ENCODE measurements around the gene GNPAT. TPM values are rescaled to one million over a fixed set of nuclear protein-coding genes. Genes with fewer than 3 reads are reported as not detected.

GNPAT gene
- total RNA-seq, 1 donor from 2014 or later, result 35.4 TPM

- DNase-seq, result no peak
Observed at GRCh38 chr1:231213831-231214573, 27.0 kb upstream of the GNPAT start.

GRCh38 chr1:231214918-231215680 is 25.9 kb upstream of the GNPAT start:
- DNase-seq, result no peak

DNA sequence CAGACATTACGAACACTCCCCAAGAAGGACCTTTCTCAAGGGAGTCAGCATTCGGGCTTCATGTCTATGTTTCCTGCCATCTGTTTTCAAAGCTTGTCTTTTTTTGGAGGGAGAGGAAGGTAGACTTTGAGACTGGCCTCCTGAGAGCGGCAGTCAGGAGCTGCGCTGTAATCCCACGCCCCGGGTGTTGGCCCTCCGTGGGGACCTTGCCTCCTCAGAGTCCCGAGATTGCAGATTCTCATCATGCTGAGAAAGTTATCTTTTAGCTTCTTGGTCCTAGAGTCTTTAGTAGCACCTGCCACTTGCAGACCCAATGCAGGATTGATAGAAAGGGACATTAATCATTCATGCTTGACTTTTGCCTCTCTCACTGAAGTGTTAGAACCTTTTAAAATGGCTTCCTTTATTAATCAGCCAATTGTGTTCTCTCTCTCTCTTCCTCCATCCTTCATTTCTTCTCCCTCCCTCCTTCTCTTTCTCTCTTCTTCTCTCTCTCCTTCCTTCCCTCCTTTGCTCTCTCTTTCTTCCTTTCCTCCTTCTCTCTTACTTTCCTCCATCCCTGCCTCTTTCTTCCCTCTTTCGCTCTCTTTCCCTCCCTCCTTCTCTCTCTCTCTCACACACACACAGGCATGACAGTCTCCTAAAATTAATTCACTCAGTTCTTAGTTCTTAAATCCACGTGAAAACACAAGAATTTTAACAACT is 25.2 kb upstream of the GNPAT start:
- DNase-seq, result no peak

- no peak for DNase-seq
Observed at GRCh38 chr1:231216498-231216897, 24.5 kb upstream of the GNPAT start.

GRCh38 chr1:231217056-231217455 is 24.0 kb upstream of the GNPAT start:
- no peak for DNase-seq

DNA sequence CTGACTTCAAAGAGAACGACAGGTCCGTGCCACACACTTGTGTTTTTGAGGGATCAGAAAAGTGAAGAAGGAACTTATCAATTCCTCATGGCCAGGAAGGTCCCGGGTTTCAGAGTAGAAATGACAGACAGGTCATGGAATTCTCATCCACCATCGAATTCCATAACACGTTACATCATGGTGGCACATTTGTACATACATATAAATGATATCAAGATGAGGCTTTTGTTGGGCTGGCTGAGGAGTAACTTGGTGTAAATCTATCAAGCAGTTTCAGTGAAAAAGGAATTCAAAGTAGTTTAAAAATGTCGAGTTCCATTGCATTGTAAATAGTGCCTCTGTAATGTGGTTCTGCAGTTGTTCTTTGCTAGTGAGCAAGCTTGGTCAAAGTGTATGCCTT is 22.9 kb upstream of the GNPAT start:
- DNase-seq, result no peak

DNA sequence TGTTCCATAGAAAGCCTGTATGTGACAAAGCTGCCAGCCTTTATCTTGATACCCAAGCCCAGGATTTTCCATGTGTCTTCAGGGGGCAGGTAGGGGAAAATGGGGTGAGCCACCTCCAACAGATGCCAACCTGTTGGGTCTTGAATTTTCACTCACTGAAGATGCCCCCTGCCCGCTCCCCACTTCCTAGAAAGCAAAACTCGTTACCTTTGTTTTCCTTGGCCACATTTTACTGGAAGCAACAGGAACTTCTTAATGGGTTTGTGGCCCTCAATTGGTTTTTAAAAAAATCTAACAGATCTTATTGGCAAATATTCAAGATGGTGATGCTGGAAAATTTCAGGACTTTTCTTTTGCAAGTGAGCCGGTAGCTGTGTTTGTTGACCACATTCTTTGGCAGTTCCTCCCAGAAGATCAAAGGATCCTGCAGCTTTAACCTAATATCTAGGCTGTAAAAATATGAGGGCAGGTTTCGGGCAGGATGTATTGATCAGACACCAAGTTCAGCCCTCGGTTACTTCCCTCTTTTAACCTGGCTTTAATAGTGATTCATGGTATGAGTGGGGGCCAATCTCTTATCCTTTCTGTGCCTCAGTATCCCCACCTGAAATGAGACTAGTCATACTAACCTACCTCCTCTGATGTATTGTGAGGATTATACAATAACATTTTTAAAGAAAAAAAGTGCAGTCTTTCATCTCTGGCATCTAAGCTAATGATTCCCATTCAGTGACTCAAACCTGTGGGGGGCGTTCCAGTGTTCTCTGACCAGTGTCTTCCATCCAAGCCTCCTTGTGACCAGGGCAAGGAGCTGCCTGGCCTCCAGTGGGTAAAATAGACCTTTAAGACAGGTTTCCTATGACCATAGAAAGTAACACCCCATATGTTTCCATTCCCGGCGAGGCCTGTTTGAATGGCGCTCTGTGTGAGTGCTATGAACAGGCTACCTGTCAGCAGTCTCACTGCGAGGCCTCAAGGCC is 21.3 kb upstream of the GNPAT start:
- DNase-seq, result no peak

- DNase-seq, result no peak
Observed at GRCh38 chr1:231220801-231221200, 20.2 kb upstream of the GNPAT start.

GRCh38 chr1:231226156-231226555 is 14.9 kb upstream of the GNPAT start:
- DNase-seq, result no peak

DNA sequence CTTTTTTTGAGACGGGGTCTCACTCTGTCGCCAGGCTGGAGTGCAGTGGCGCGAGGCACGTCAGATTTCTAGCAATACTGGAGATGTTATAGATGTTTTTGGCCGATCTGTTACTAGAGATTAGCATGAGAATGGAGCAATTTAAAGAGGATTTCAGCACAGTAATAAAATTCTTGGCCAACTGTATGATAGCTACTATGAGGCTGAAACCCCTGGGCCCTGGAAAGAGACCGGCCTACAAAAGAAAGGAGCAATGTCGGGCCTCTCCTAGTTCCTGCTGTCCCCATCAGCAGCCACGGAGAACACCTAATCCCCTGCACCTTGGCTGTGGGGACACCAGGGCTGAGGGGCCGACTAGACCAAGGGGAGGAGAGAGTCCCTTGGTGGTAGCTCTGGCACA is 9.5 kb upstream of the GNPAT start:
- DNase-seq, result no peak

DNA sequence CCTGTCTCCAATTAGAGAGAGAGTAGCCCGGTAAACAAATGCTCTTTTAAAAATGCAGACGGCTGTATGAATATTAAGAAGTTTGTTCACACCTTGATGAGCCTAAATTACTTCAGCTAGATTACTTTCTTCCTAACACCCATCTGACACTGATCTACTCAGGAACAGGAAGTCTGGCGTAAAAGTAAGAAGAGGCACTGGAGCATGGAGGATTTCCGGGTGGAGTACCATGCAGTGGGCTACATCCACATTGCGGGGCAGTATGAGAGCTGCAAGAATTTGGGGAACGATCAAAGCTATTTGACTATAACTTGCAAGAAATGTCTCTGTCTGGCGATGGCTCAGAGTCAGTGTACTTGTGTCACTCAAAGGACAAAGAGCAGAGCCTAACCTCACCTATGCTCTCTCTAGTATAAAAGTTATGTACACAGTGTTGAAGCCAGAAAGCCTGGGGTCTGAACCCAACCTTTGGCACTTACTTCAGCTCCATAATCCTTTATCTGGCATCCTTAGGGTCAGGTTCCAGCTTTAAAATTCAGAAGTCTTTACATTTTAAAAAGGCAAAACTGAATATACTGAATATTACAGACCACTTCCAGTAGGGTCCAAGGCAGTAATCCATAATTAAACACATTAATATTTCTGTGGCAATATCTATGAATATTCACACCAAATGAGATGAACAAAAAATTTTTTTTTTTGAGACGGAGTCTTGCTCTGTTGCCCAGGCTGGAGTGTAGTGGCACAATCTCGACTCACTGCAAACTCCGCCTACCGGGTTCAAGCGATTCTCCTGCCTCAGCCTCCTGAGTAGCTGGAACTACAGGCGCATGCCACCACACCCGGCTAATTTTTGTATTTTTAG is 7.9 kb upstream of the GNPAT start:
- no peak for DNase-seq

DNA sequence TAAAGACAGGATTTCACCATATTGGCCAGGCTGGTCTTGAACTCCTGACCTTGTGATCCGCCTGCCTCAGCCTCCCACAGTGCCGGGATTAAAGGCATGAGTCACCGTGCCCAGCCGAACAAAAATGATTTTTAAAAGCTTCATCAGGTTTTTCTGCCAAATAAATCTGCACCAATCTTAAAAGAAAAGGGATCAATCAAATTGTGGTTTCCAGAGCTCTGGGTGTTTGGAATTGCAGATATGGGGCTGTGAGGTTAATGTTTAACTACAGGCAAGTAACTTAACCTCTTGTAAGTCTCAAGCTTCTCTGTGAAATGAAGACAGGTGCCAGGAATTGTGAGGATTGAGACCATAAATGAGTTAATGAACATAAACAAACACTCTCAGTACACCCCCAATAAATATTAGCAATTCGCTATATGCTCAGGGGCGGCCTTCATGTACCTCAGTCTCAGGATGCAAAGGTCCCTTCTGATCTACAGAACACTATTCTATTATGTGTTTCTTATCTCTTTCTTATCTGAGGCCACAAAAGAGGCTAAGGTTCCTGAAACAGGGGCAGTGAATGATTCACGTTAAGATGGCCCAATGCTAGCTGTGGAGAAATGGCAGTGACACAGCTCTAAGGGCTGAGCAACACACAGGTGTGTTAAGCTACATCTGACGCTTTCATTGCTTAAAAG is 7.1 kb upstream of the GNPAT start:
- no peak for DNase-seq

- no peak for DNase-seq
Observed at GRCh38 chr1:231234506-231234905, 6.5 kb upstream of the GNPAT start.

DNA sequence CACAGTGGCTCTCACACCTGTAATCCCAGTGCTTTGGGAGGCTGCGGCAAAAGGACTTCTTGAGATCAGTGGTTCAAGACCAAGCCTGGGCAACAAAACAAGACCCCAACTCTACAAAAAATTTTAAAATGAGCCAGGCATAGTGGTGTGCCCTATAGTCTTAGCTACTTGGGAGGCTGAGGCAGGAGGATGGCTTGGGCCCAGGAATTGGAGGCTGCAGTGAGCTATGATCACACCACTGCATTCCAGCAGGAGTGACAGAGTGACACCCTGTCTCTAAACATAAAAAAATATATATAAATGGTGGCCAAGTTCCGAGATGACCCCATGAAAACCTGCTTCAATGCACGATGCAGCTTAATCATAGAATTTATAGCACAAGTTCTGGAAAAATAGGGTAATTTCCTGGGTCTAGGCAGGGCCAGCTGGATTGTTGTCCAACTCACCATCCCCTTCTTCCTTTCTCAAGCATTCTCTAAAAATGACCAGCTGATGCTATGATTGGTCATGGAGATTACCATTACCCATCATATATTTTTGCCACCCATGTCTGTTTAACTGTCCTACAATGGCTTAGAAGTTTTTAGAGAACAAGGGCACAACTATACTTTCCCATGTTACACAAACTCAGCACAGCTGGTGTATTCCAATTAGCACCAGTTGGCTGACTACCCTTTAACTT is 5.3 kb upstream of the GNPAT start:
- DNase-seq, result no peak

GRCh38 chr1:231236208-231236591 is 4.8 kb upstream of the GNPAT start:
- no peak for DNase-seq

GRCh38 chr1:231236938-231237337 is 4.1 kb upstream of the GNPAT start:
- DNase-seq, result no peak

DNA sequence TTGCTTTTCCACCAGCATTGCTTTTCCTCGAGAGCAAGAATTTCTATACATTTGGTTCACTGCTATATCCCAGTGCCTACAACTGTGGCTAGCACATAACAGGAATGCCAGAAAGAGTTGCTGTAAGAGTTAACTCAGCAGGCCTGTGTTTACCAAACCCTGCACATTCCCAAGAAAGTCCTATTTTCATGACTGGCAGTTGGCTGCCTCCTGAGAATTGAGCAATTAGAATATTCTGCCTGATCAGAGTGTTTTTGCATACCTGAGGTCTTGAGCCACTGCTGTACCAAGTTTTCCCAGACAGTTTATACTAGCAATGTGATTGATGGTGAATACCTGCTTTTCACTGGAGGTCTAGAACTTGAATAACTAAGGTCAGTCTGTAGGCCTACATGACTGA is 2.7 kb upstream of the GNPAT start:
- DNase-seq, result no peak

DNA sequence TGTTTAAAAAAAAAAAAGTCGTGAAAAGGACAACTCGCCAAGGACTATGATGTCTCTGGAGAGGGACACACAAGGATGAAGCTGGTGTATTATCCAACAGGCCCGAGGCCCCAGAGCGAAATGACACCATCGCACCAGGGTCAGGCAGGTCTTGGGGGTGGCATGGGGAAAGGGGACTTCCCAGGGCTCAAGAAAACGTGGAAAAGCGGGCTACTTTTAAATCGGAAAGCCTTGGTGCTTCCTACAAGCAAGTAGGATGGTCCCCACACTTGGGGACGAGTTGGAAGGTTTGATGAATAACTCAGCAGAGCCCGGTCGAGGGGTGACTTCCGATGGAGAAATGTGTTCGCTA is 505 bp upstream of the GNPAT start:
- DNase-seq, result no peak

DNA sequence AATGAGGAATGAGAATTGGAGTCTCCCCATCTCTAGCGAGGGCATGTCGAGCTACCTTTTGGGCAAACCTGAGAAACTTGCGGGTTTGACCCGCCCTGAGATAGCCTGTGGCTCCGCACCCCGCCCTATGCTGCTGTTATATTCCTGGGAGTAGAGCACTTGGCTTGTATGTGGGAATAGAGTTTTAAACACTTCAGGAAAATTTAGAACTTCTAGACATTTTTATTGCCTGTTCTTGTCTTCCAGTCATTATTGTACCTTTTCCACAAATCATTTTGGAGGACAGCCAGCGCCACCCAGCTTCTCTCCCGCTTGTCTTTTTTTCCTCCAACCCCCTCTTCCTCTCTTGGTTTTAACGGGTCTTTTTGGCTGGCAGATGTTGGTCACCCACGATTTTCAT is 738 bp downstream of the GNPAT start:
- DNase-seq, result no peak
